ENCODE data around the gene RFX6.

Gene RFX6

GRCh38 chr6:116842459-116842858, 34.6 kb upstream of the RFX6 start:
- TF ChIP-seq, protein P1, sequence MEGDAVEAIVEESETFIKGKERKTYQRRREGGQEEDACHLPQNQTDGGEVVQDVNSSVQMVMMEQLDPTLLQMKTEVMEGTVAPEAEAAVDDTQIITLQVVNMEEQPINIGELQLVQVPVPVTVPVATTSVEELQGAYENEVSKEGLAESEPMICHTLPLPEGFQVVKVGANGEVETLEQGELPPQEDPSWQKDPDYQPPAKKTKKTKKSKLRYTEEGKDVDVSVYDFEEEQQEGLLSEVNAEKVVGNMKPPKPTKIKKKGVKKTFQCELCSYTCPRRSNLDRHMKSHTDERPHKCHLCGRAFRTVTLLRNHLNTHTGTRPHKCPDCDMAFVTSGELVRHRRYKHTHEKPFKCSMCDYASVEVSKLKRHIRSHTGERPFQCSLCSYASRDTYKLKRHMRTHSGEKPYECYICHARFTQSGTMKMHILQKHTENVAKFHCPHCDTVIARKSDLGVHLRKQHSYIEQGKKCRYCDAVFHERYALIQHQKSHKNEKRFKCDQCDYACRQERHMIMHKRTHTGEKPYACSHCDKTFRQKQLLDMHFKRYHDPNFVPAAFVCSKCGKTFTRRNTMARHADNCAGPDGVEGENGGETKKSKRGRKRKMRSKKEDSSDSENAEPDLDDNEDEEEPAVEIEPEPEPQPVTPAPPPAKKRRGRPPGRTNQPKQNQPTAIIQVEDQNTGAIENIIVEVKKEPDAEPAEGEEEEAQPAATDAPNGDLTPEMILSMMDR (IDR thresholded peaks at IDR 0.05; ENCODE audit: insufficient read depth, low read depth, low read length, missing control alignments), result no peak
- H3K4me3 ChIP-seq (ENCODE audit: low read depth, low read length), result no peak overlapping the region
- DNase-seq (ENCODE audit: low read depth), result no peak

DNA sequence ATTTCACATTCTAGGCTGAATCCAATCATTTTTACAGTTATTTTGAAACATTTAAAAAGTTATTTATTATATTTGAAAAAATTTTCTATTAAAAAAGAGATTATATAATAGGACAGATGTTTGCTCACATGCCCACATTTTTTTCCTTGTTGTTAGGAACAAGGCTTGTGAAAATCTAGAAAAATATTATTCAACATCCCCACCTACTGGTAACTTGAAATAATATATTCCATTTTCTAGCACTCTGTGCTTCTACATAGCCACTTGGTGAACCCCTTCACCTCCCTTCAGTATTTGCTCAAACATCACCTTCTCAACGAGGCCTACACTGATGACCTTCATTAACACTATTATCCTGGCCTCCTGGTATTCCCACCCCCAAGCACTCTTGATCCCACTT, 29.8 kb upstream of the RFX6 start:
- TF ChIP-seq, protein P1 (IDR thresholded peaks at IDR 0.05; ENCODE audit: insufficient read depth, low read depth, low read length, missing control alignments), result peak; percentile 18
- no peak overlapping the region for H3K4me3 ChIP-seq (ENCODE audit: low read depth, low read length)
- DNase-seq (ENCODE audit: low read depth), result peak; percentile 16

GRCh38 chr6:116858060-116858459, 19.0 kb upstream of the RFX6 start:
- no peak for DNase-seq (ENCODE audit: low read depth)
- H3K4me3 ChIP-seq (ENCODE audit: low read depth, low read length), result no peak overlapping the region
- TF ChIP-seq, protein P1 (IDR thresholded peaks at IDR 0.05; ENCODE audit: insufficient read depth, low read depth, low read length, missing control alignments), result no peak

DNA sequence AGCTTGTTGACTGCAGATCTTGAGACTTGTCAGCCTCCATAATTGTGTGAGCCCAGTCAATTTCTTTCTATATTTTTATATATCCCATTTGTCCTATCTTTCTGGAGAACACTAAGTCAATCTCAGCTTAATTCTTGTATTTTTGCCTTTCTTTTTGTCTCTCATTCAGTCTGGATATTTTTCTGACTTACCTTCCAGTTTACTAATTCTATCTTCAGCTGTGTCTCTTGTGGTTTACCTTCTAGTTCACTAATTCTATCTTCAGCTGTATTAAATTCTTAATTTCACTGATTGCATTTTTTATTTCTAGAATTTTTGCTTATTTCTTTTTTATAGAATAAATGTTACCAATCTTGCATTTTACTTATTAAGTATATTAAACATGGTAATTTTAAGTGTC, 17.8 kb upstream of the RFX6 start:
- TF ChIP-seq, protein P1 (IDR thresholded peaks at IDR 0.05; ENCODE audit: insufficient read depth, low read depth, low read length, missing control alignments), result no peak
- no peak for DNase-seq (ENCODE audit: low read depth)
- H3K4me3 ChIP-seq (ENCODE audit: low read depth, low read length), result no peak overlapping the region

DNA sequence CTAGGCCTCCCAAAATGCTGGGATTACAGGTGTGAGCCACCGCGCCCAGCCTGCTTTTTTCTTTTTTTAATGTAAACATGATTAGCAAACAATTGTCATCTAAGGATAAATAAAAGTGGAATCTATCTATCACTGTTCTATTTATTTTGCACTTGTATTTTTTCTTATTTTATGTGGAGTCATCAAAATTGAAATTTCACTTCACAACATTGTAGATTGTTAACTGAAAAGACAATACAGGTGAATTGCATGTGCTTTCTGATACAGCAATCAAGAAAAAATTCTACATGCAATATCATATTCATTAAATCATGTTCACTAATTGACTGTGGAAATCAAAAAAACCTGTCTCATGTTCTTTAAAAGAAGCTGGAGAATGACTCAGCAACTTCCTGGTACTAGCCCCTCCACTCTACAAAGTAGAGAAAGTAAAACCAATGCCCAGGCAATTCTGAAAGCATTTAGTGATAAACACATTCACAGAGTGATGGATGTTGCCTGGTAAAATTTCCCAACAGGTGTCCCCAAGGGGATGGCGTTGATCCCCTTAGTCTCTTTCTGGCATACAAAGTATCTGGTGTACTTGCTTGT, 10.7 kb upstream of the RFX6 start:
- DNase-seq (ENCODE audit: low read depth), result peak; percentile 40
- H3K4me3 ChIP-seq (ENCODE audit: low read depth, low read length), result no peak overlapping the region
- TF ChIP-seq, protein P1 (IDR thresholded peaks at IDR 0.05; ENCODE audit: insufficient read depth, low read depth, low read length, missing control alignments), result no peak

- TF ChIP-seq, protein P1 (IDR thresholded peaks at IDR 0.05; ENCODE audit: insufficient read depth, low read depth, low read length, missing control alignments), result no peak
- DNase-seq (ENCODE audit: low read depth), result no peak
- no peak overlapping the region for H3K4me3 ChIP-seq (ENCODE audit: low read depth, low read length)
These were observed 4.3 kb upstream of the RFX6 start for GRCh38 chr6:116872771-116873170.

DNA sequence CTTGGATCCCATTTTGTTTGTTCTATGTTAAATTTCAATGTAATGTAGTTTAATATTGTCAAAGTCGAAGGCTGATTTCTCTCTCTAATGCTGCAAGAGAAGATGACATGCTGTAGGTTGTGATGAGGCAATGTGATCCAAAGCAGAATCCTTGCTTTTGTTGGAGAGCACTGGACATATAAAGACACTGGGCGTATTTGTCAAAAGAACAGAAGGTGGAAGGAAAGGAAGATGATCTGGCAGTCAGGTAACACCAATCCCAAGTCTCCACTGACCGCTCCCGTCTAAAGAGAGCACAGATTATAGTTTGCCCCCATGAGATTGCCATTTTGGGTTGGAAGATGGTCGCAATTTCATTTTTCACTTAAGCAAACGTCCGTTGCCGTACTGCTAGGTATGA, 935 bp upstream of the RFX6 start:
- no peak for DNase-seq (ENCODE audit: low read depth)
- no peak overlapping the region for H3K4me3 ChIP-seq (ENCODE audit: low read depth, low read length)

More for the DNA sequence above, 935 bp upstream of the RFX6 start:
- TF ChIP-seq, protein P1 (IDR thresholded peaks at IDR 0.05; ENCODE audit: insufficient read depth, low read depth, low read length, missing control alignments), result no peak

All from GM12865 (cell line).